Panc1 (cell line): ENCODE results near the gene MTHFSD.

Experiments used
- POLR2AphosphoS5 ChIP-seq: IDR thresholded peaks from 2 replicates; pipeline ENCODE4 v1.6.1; 2012; ENCODE audit warnings: mild to moderate bottlenecking, low read depth, low read length, moderate library complexity
- REST ChIP-seq, 2 experiments: IDR thresholded peaks; 2 replicates each; pipeline ENCODE4 v1.6.1; 2011 to 2012; ENCODE audit warnings: low read depth in 2 of 2, control low read depth in 1 of 2, low read length in 1 of 2, mild to moderate bottlenecking in 1 of 2, moderate library complexity in 1 of 2; ENCODE audit not compliant: insufficient read depth in 1 of 2
- SIN3A ChIP-seq: IDR thresholded peaks from 2 replicates; pipeline ENCODE4 v1.6.1; 2012; ENCODE audit warnings: low read depth, mild to moderate bottlenecking, low read length, moderate library complexity, borderline replicate concordance; ENCODE audit not compliant: insufficient read depth
- TCF7L2 ChIP-seq: IDR thresholded peaks from 2 replicates; pipeline ENCODE4 v1.6.1; 2011; ENCODE audit warnings: mild to moderate bottlenecking, low read depth, low read length, inconsistent platforms
- TF ChIP-seq, protein P1 (sequence below): fragments of 450-650 bp; IDR thresholded peaks from 2 replicates; pipeline ENCODE4 v1.5.1; 2017; ENCODE audit warnings: mild to moderate bottlenecking

DNA sequence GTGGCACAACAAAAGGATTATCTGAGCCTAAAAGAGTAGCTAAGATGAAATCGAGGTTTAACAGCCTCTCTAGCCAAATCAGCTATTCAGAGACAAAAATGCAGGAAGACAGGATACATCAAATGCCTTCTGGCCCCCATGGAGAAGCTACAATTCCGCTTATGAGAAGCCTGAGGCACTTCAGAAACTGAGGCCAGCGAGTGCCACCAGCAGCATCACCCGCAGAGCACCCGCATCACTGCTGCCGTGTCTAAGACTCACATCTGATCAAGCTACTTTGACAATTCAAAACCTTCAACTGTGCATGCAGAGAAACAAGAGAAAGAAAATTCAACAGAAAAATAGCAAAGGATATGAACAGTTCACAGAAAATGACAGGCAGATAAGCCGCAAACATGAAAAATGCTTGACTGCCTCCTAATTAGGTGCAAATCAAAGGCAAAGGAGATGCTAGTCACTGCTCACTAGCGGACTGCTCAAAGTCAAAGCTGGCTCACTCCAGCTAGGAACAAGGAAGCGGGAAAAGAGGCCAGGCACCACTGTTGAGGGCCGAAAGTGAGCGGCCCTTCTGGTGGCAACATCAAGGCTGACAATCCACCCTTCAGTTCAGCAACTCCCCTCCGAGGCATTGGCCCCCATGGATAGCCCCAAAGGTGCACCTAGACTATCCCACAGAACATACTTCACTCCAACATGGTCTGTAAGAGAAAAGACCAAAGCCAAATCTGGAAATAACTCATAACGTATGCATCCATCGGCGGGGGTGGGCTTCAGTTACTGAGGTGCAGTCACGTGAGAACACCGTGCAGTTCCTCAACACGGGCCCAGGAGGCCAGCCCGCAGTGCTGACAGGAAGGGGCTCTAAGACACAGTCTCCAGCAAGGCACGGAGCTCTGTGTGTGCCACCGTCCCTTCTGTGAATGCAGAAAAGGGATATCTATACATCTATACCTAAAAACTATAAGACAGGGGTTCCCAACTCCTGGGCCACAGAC, 12.0 kb downstream of the MTHFSD start:
- TF ChIP-seq POLR2AphosphoS5 = no peak
- TF ChIP-seq REST (IDR thresholded peaks at IDR 0.05; ENCODE audit: insufficient read depth in 1 of 2, low read depth in 2 of 2, low read length in 1 of 2) = no peak
- TF ChIP-seq, protein P1, sequence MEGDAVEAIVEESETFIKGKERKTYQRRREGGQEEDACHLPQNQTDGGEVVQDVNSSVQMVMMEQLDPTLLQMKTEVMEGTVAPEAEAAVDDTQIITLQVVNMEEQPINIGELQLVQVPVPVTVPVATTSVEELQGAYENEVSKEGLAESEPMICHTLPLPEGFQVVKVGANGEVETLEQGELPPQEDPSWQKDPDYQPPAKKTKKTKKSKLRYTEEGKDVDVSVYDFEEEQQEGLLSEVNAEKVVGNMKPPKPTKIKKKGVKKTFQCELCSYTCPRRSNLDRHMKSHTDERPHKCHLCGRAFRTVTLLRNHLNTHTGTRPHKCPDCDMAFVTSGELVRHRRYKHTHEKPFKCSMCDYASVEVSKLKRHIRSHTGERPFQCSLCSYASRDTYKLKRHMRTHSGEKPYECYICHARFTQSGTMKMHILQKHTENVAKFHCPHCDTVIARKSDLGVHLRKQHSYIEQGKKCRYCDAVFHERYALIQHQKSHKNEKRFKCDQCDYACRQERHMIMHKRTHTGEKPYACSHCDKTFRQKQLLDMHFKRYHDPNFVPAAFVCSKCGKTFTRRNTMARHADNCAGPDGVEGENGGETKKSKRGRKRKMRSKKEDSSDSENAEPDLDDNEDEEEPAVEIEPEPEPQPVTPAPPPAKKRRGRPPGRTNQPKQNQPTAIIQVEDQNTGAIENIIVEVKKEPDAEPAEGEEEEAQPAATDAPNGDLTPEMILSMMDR = no peak
- no peak for TF ChIP-seq SIN3A
- TF ChIP-seq TCF7L2 = no peak
